MM.1S (cell line): ENCODE data around the gene RASA1.

Experiments
- DNase-seq: peaks from one replicate; pipeline ENCODE4 v3.0.0-alpha.2; 2015
- H2AFZ ChIP-seq: fragments of 300-600 bp; sonication (generic); 2 replicates; pipeline ENCODE4 v1.6.0; 2016; ENCODE audit warnings: antibody characterized with exemption, low read length
- H3F3A ChIP-seq: fragments of 300-600 bp; sonication (generic); 2 replicates; pipeline ENCODE4 v1.6.1; 2016; ENCODE audit warnings: mild to moderate bottlenecking, antibody characterized with exemption, low read length, moderate library complexity, mixed read lengths; ENCODE audit not compliant: insufficient read depth
- H3K27ac ChIP-seq: fragments of 300-600 bp; sonication (generic); 2 replicates; pipeline ENCODE4 v1.5.1; 2016; ENCODE audit warnings: mild to moderate bottlenecking, low read length
- H3K27me3 ChIP-seq: fragments of 300-600 bp; sonication (generic); replicated peaks from 2 replicates; pipeline ENCODE4 v1.6.0; 2016; ENCODE audit warnings: low read length; ENCODE audit not compliant: insufficient read depth
- H3K36me3 ChIP-seq: fragments of 300-600 bp; sonication (generic); replicated peaks from 2 replicates; pipeline ENCODE4 v1.6.1; 2016; ENCODE audit warnings: mild to moderate bottlenecking, low read length, mixed read lengths; ENCODE audit not compliant: insufficient read depth
- H3K4me1 ChIP-seq: fragments of 300-600 bp; sonication (generic); 2 replicates; pipeline ENCODE4 v1.6.1; 2016; ENCODE audit warnings: low read length, mixed read lengths
- H3K4me2 ChIP-seq: fragments of 300-600 bp; sonication (generic); 2 replicates; pipeline ENCODE4 v1.6.0; 2016; ENCODE audit warnings: low read depth, low read length
- H3K4me3 ChIP-seq: fragments of 300-600 bp; sonication (generic); 2 replicates; pipeline ENCODE4 v1.5.1; 2016; ENCODE audit warnings: low read length, mixed read lengths
- H3K79me2 ChIP-seq: fragments of 300-600 bp; sonication (generic); 2 replicates; pipeline ENCODE4 v1.6.1; 2016; ENCODE audit warnings: mixed run types, low read length, mixed read lengths
- H3K9ac ChIP-seq: fragments of 300-600 bp; sonication (generic); 2 replicates; pipeline ENCODE4 v1.6.1; 2016; ENCODE audit warnings: low read length, mixed read lengths
- H3K9me2 ChIP-seq: fragments of 300-600 bp; sonication (generic); replicated peaks from 2 replicates; pipeline ENCODE4 v1.6.1; 2016; ENCODE audit warnings: mild to moderate bottlenecking, low read length, mixed read lengths; ENCODE audit not compliant: insufficient read depth
- H3K9me3 ChIP-seq: fragments of 300-600 bp; sonication (generic); replicated peaks from 2 replicates; pipeline ENCODE4 v1.6.1; 2016; ENCODE audit warnings: mild to moderate bottlenecking, low read length, mixed read lengths; ENCODE audit not compliant: insufficient read depth
- H4K20me1 ChIP-seq: fragments of 300-600 bp; sonication (generic); 2 replicates; pipeline ENCODE4 v1.6.1; 2016; ENCODE audit warnings: mild to moderate bottlenecking, low read length, moderate library complexity, mixed read lengths; ENCODE audit not compliant: insufficient read depth
- CTCF ChIP-seq: fragments of 300-600 bp; sonication (generic); IDR thresholded peaks from 2 replicates; pipeline ENCODE4 v1.5.1; 2016; ENCODE audit warnings: antibody characterized with exemption, low read length, mixed read lengths
- EZH2 ChIP-seq: fragments of 300-600 bp; sonication (generic); optimal IDR thresholded peaks from 2 replicates; pipeline ENCODE3; 2017; ENCODE audit warnings: low read depth, mild to moderate bottlenecking, antibody characterized with exemption, low read length, mixed read lengths
- EZH2phosphoT487 ChIP-seq: fragments of 300-600 bp; sonication (generic); IDR thresholded peaks from 2 replicates; pipeline ENCODE4 v1.6.1; 2018; ENCODE audit warnings: antibody characterized with exemption, low read length

The RASA1 gene

GRCh38 chr5:87359106-87359505 is 91.4 kb downstream of the RASA1 start:
- 0 out of 2 replicates have a peak, but pooled peaks cover 12% of the 10 kb centered on the region for H3K36me3 ChIP-seq
- no peak overlapping the region for H3K9ac ChIP-seq
- no peak overlapping the region for H3K4me2 ChIP-seq
- H3K9me2 ChIP-seq = no peaks in the 10 kb centered on the region
- DNase-seq = no peak
- no peaks in the 10 kb centered on the region for H4K20me1 ChIP-seq
- H3K9me3 ChIP-seq = no peaks in the 10 kb centered on the region
- no peak overlapping the region for H3K27ac ChIP-seq
- TF ChIP-seq EZH2phosphoT487 = no peak
- no peak for TF ChIP-seq CTCF
- TF ChIP-seq EZH2 = no peak
- no peaks in the 10 kb centered on the region for H3K4me1 ChIP-seq
- H3K79me2 ChIP-seq = no peaks in the 10 kb centered on the region
- H3K27me3 ChIP-seq = no peaks in the 10 kb centered on the region
- H3K4me3 ChIP-seq = no peak overlapping the region
- H3F3A ChIP-seq = no peaks in the 10 kb centered on the region; the same call in 1 of the 2 replicates
- H2AFZ ChIP-seq = no peak overlapping the region

- Histone ChIP-seq H3K9me3 (no peaks in the 10 kb centered on the region), H3K4me3 (no peak overlapping the region), H3K27ac (no peak overlapping the region), H3F3A (no peaks in the 10 kb centered on the region; the same call in 1 of the 2 replicates), H3K36me3 (0 out of 2 replicates have a peak, but pooled peaks cover 12% of the 10 kb centered on the region), H3K9me2 (no peaks in the 10 kb centered on the region), H3K4me1 (no peaks in the 10 kb centered on the region), H2AFZ (no peak overlapping the region), H3K4me2 (no peak overlapping the region), H4K20me1 (no peaks in the 10 kb centered on the region), H3K79me2 (no peaks in the 10 kb centered on the region), H3K27me3 (no peaks in the 10 kb centered on the region), H3K9ac (no peak overlapping the region)
- DNase-seq = no peak
- TF ChIP-seq CTCF = no peak
- TF ChIP-seq EZH2 = no peak
- no peak for TF ChIP-seq EZH2phosphoT487
These were observed 92.4 kb downstream of the RASA1 start for GRCh38 chr5:87360132-87360531.

GRCh38 chr5:87361031-87361445 is 93.4 kb downstream of the RASA1 start:
- H3K4me1 ChIP-seq = no peaks in the 10 kb centered on the region
- no peaks in the 10 kb centered on the region for H3K9me3 ChIP-seq
- H3K27ac ChIP-seq = no peak overlapping the region
- H3K4me2 ChIP-seq = no peak overlapping the region
- no peaks in the 10 kb centered on the region for H3K79me2 ChIP-seq
- no peak for DNase-seq
- no peaks in the 10 kb centered on the region for H4K20me1 ChIP-seq
- H3K9me2 ChIP-seq = no peaks in the 10 kb centered on the region
- TF ChIP-seq CTCF (no peak), EZH2 (no peak), EZH2phosphoT487 (no peak)
- H3K27me3 ChIP-seq = no peaks in the 10 kb centered on the region
- no peak overlapping the region for H3K9ac ChIP-seq
- H2AFZ ChIP-seq = no peak overlapping the region
- H3K4me3 ChIP-seq = no peak overlapping the region
- no peaks in the 10 kb centered on the region for H3F3A ChIP-seq
- H3K36me3 ChIP-seq = 0 out of 2 replicates have a peak, but pooled peaks cover 12% of the 10 kb centered on the region
